GM12878 (cell line): ENCODE results near the gene PTPRC. TPM values are rescaled to one million over a fixed set of nuclear protein-coding genes. Genes with fewer than 3 reads are reported as not detected.

Experiments
- ATAC-seq: fragments of 200-7000 bp; cut with Tn5 transposase; 3 replicates; pipeline ENCODE4 v1.9.1; 2020; ENCODE audit warnings: mild to moderate bottlenecking, moderate library complexity
- BruUV-seq: library from RNA; stranded (reverse); fragments of 400-500 nt; replicated peaks from 2 replicates; lab custom pipeline; 2021; lab: Mats Ljungman, UMichigan
- CTCF ChIA-PET: fragments of 300-600 bp; sonication (Branson Sonifier 250); formaldehyde crosslinking; extraction: SDS; loops from one replicate; lab custom pipeline; 2021; ENCODE audit warnings: inconsistent platforms; lab: Yijun Ruan, JAX
- POLR2A ChIA-PET: fragments of 350-600 bp; formaldehyde crosslinking; extraction: SDS; loops from one replicate; lab custom pipeline; 2021; ENCODE audit warnings: inconsistent platforms; lab: Charles Lee
- RAD21 ChIA-PET: fragments of 300-600 bp; sonication (Branson Sonifier 250); formaldehyde crosslinking; loops from one replicate; lab custom pipeline; 2023; ENCODE audit warnings: antibody characterized with exemption; ENCODE audit not compliant: unreplicated experiment; lab: Charles Lee
- SMC1A ChIA-PET: fragments of 300-600 bp; sonication (Branson Sonifier 250); formaldehyde crosslinking; loops from one replicate; lab custom pipeline; 2023; ENCODE audit not compliant: unreplicated experiment, uncharacterized antibody; lab: Charles Lee
- DNase-seq: peaks from one replicate; pipeline ENCODE4 v3.0.0-alpha.2; 2011; ENCODE audit warnings: low read depth, low spot score
- FAIRE-seq: peaks from 3 replicates; lab custom pipeline; 2011; peaks lifted over from hg19 to GRCh38; lab: Jason Lieb, UNC
- H2AFZ ChIP-seq: 2 replicates; pipeline ENCODE4 v1.6.0; 2011; ENCODE audit warnings: low read depth, low read length, control low read depth; ENCODE audit not compliant: control insufficient read depth
- H3K27ac ChIP-seq: 2 replicates; pipeline ENCODE4 v1.5.1; 2011; ENCODE audit warnings: control low read depth; ENCODE audit not compliant: control insufficient read depth, insufficient read depth
- H3K27me3 ChIP-seq, 2 experiments: replicated peaks in 1 of 2; 2 replicates each; pipeline versions ENCODE4 v1.6.0 to v1.6.1; 2011; ENCODE audit warnings: low read length in 1 of 2; ENCODE audit not compliant: control insufficient read depth in 2 of 2, insufficient read depth in 2 of 2
- H3K36me3 ChIP-seq, 2 experiments: 2 replicates each; pipeline ENCODE4 v1.5.1; 2011; ENCODE audit warnings: low read length in 1 of 2; ENCODE audit not compliant: control insufficient read depth in 2 of 2, insufficient read depth in 2 of 2
- H3K4me1 ChIP-seq: 2 replicates; pipeline ENCODE4 v1.6.1; 2011; ENCODE audit warnings: mild to moderate bottlenecking, low read length, moderate library complexity, mixed read lengths; ENCODE audit not compliant: control insufficient read depth, insufficient read depth
- H3K4me2 ChIP-seq: 2 replicates; pipeline ENCODE4 v1.6.0; 2011; ENCODE audit warnings: control low read depth; ENCODE audit not compliant: control insufficient read depth, insufficient read depth
- H3K4me3 ChIP-seq: fragments of 200-600 bp; sonication (generic); 2 replicates; pipeline ENCODE4 v1.5.1; 2016
- H3K79me2 ChIP-seq: 2 replicates; pipeline ENCODE4 v1.6.0; 2011; ENCODE audit warnings: low read length; ENCODE audit not compliant: control insufficient read depth, insufficient read depth
- H3K9ac ChIP-seq: 2 replicates; pipeline ENCODE4 v1.8.0; 2011; ENCODE audit warnings: low read length, control low read depth, mixed read lengths; ENCODE audit not compliant: control insufficient read depth, insufficient read depth
- H3K9me3 ChIP-seq: replicated peaks from 3 replicates; pipeline ENCODE4 v1.5.1; 2011; ENCODE audit warnings: mild to moderate bottlenecking, low read length; ENCODE audit not compliant: control insufficient read depth, insufficient read depth
- H4K20me1 ChIP-seq: 2 replicates; pipeline ENCODE4 v1.6.0; 2011; ENCODE audit not compliant: control insufficient read depth, insufficient read depth
- BMI1 ChIP-seq: fragments of 450-650 bp; IDR thresholded peaks from 2 replicates; pipeline ENCODE4 v1.6.1; 2016; ENCODE audit warnings: mild to moderate bottlenecking, moderate library complexity, borderline replicate concordance
- GABPA ChIP-seq: IDR thresholded peaks from 2 replicates; pipeline ENCODE4 v1.6.1; 2014; ENCODE audit warnings: antibody characterized with exemption, low read depth, mild to moderate bottlenecking, inconsistent platforms
- JUND ChIP-seq: IDR thresholded peaks from 2 replicates; pipeline ENCODE4 v1.6.1; 2012; ENCODE audit warnings: low read depth, mild to moderate bottlenecking, low read length, improper control_type of control experiment, moderate library complexity
- MEF2A ChIP-seq: IDR thresholded peaks from 2 replicates; pipeline ENCODE4 v1.6.1; 2011; ENCODE audit warnings: low read depth, mild to moderate bottlenecking, low read length, moderate library complexity; ENCODE audit not compliant: insufficient read depth
- SP1 ChIP-seq: IDR thresholded peaks from one replicate; pipeline ENCODE4 v1.6.1; 2011; ENCODE audit warnings: low read depth, low read length
- SUZ12 ChIP-seq: fragments of 200-600 bp; sonication (generic); IDR thresholded peaks from one replicate; pipeline ENCODE4 v1.6.1; 2018; ENCODE audit warnings: antibody characterized with exemption, mild to moderate bottlenecking; ENCODE audit not compliant: unreplicated experiment
- TCF3 ChIP-seq: IDR thresholded peaks from 2 replicates; pipeline ENCODE4 v1.6.1; 2012; ENCODE audit warnings: low read depth, mild to moderate bottlenecking, low read length, borderline replicate concordance; ENCODE audit not compliant: insufficient read depth
- ZNF217 ChIP-seq: fragments of 450-650 bp; IDR thresholded peaks from 2 replicates; pipeline ENCODE4 v1.6.1; 2017; ENCODE audit warnings: antibody characterized with exemption, mild to moderate bottlenecking
- in situ Hi-C: fragments of 300-500 bp; cut with MboI; formaldehyde crosslinking; loops from 9 replicates; pipeline ENCODE4 v1.14.3; 2018; ENCODE audit warnings: mixed read lengths
- intact Hi-C: fragments of 100-400 bp; cut with micrococcal nuclease; formaldehyde crosslinking; loops from one replicate; pipeline ENCODE4 v1.14.2; 2022; ENCODE audit not compliant: unreplicated experiment
- polyA plus RNA-seq, 11 experiments: library from polyadenylated mRNA; depleted of rRNA in 4 of 11; unstranded in 6 of 11; stranded (reverse) in 5 of 11; fragments of >200 nt; fragmentation: Nextera tagmentation in 4 of 11; fragmentation: Illumina TruSeq in 1 of 11; extraction: Ambion mirVana in 4 of 11; extraction: Trizol in 1 of 11; gene quantifications; 1 replicate in 1 of 11; 2 replicates in 10 of 11; pipeline versions ENCODE4 v1.2.1 to v1.2.3, GENCODE V29; 2011 to 2016; ENCODE audit warnings: inconsistent platforms in 2 of 11, missing spikeins in 2 of 11, low read depth in 1 of 11
- total RNA-seq, 4 experiments: library from RNA; depleted of rRNA in 3 of 4; stranded (reverse); fragments of >200 nt in 3 of 4; fragmentation: Illumina TruSeq in 1 of 4; extraction: Trizol in 1 of 4; gene quantifications; 2 replicates each; pipeline versions ENCODE4 v1.2.1 to v1.2.3, GENCODE V29; 2013 to 2021
- TF ChIP-seq, protein P1 (sequence below): fragments of 150-350 bp; IDR thresholded peaks from 2 replicates; pipeline ENCODE4 v1.6.1; 2014; ENCODE audit warnings: mild to moderate bottlenecking, low read depth, low read length
- TF ChIP-seq, protein P2 (sequence below): fragments of 450-650 bp; IDR thresholded peaks from 2 replicates; pipeline ENCODE4 v1.6.1; 2014; ENCODE audit warnings: mild to moderate bottlenecking
- TF ChIP-seq, protein P3 (sequence below): IDR thresholded peaks from 2 replicates; pipeline ENCODE4 v1.6.1; 2011; ENCODE audit warnings: borderline replicate concordance, low read depth, mild to moderate bottlenecking, moderate library complexity, low read length; ENCODE audit not compliant: insufficient read depth, poor library complexity, severe bottlenecking

The PTPRC gene
- total and polyA plus RNA-seq, 10 of the 15 experiments (the other 5 are each of a cell fraction or from before 2014, with no cell fraction given), result 72.9 to 221 (median 118) TPM

DNA sequence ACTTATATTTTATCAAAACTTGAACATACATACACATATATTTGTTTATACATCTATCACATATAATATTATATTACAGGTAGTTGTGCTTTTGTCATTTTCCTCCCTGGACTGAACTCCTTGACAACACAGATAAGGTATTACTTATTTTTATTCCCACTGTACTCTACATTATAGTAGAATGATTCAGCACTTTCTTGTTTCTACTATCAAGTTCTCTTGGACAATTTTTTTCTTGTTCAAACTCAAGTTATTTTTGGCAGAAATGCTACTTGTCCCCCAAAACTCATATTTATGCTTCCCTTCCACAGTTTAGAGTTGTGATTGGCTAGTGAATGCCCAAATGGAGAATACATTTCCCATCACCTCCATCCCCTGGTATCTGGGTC lies 10.8 kb upstream of the PTPRC start:
- Histone ChIP-seq H3K9ac (no peak overlapping the region), H3K9me3 (no peaks in the 10 kb centered on the region; the same call in 1 of the 3 replicates), H3K27ac (no peak overlapping the region; the same call in 1 of the 2 replicates), H4K20me1 (no peaks in the 10 kb centered on the region), H3K27me3 (no peaks in the 10 kb centered on the region), H2AFZ (peak overlapping the region; percentile 57; the same call in 1 of the 2 replicates), H3K79me2 (no peaks in the 10 kb centered on the region), H3K4me1 (peaks cover 18% of the 10 kb centered on the region), H3K4me3 (no peak overlapping the region), H3K4me2 (peak overlapping the region; percentile 41; the same call in 1 of the 2 replicates), H3K36me3 (no peaks in the 10 kb centered on the region)
- DNase-seq (no peak), ATAC-seq (no peak), FAIRE-seq (no peak)
- in situ Hi-C loops (no loop called here), intact Hi-C loops (loop anchor here (10.0 kb wide), 1 partner anchor 547 kb away; no protein-coding TSS in a partner anchor)
- POLR2A ChIA-PET, result no interaction called here
- no peak for TF ChIP-seq MEF2A
- TF ChIP-seq, protein P1, sequence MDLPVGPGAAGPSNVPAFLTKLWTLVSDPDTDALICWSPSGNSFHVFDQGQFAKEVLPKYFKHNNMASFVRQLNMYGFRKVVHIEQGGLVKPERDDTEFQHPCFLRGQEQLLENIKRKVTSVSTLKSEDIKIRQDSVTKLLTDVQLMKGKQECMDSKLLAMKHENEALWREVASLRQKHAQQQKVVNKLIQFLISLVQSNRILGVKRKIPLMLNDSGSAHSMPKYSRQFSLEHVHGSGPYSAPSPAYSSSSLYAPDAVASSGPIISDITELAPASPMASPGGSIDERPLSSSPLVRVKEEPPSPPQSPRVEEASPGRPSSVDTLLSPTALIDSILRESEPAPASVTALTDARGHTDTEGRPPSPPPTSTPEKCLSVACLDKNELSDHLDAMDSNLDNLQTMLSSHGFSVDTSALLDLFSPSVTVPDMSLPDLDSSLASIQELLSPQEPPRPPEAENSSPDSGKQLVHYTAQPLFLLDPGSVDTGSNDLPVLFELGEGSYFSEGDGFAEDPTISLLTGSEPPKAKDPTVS, result no peak
- TF ChIP-seq BMI1, result no peak
- no peak for TF ChIP-seq ZNF217
- BruUV-seq, result no TSS peak
- SMC1A ChIA-PET, result no interaction called here
- CTCF ChIA-PET, result no interaction called here
- RAD21 ChIA-PET, result no interaction called here

DNA sequence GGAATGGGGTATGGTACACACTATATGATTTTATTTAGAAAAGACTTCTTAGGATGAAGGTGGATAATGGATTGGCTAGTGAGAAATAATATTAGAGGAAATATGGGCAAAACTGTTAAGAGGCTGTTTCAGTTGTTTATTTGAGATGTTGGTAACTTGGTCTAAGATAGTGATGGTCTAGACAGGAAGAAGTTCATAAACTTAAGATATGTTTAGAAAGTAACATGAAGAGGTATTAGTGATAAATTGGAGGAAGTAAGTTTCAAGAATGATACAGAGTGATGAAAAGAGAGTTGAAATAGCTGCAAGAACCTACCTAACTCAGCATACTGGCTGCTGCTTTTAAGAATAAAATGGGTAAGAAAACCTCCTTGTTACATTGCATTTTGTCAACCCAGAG lies 9.2 kb upstream of the PTPRC start:
- no TSS peak for BruUV-seq
- ChIA-PET POLR2A (interaction anchor here (0.5 to 0.7 kb wide), 3 partner anchors 21 to 27 kb away, joined by 3 to 4 read pairs (median 3); no protein-coding TSS in a partner anchor), RAD21 (interaction anchor here (0.7 to 1.5 kb wide), 4 partner anchors 11 to 53 kb away, joined by 3 to 4 read pairs (median 3); no protein-coding TSS in a partner anchor), SMC1A (interaction anchor here (0.7 to 1.6 kb wide), 3 partner anchors 9 to 53 kb away, joined by 3 to 5 read pairs (median 4); no protein-coding TSS in a partner anchor), CTCF (no interaction called here)
- FAIRE-seq (no peak), DNase-seq (no peak), ATAC-seq (no peak)
- no peak overlapping the region for H3K27ac ChIP-seq
- intact Hi-C loops, result loop anchor here (10.0 kb wide), 1 partner anchor 545 kb away; no protein-coding TSS in a partner anchor
- no peaks in the 10 kb centered on the region for H3K27me3 ChIP-seq
- in situ Hi-C loops, result no loop called here
- H3K36me3 ChIP-seq, result no peaks in the 10 kb centered on the region
- H3K79me2 ChIP-seq, result no peaks in the 10 kb centered on the region
- H2AFZ ChIP-seq, result no peak overlapping the region
- H3K4me3 ChIP-seq, result no peak overlapping the region
- no peak overlapping the region for H3K9ac ChIP-seq
- no peaks in the 10 kb centered on the region for H4K20me1 ChIP-seq
- H3K4me2 ChIP-seq, result no peak overlapping the region
- H3K4me1 ChIP-seq, result peaks cover 12% of the 10 kb centered on the region
- peaks cover 4% of the 10 kb centered on the region; the same call in 2 of the 3 replicates for H3K9me3 ChIP-seq
- no peak for TF ChIP-seq GABPA
- TF ChIP-seq SUZ12, result no peak
- TF ChIP-seq, protein P2, sequence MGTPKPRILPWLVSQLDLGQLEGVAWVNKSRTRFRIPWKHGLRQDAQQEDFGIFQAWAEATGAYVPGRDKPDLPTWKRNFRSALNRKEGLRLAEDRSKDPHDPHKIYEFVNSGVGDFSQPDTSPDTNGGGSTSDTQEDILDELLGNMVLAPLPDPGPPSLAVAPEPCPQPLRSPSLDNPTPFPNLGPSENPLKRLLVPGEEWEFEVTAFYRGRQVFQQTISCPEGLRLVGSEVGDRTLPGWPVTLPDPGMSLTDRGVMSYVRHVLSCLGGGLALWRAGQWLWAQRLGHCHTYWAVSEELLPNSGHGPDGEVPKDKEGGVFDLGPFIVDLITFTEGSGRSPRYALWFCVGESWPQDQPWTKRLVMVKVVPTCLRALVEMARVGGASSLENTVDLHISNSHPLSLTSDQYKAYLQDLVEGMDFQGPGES, result no peak
- TF ChIP-seq BMI1, result no peak
- no peak for TF ChIP-seq TCF3
- TF ChIP-seq SP1, result no peak
- TF ChIP-seq, protein P3, sequence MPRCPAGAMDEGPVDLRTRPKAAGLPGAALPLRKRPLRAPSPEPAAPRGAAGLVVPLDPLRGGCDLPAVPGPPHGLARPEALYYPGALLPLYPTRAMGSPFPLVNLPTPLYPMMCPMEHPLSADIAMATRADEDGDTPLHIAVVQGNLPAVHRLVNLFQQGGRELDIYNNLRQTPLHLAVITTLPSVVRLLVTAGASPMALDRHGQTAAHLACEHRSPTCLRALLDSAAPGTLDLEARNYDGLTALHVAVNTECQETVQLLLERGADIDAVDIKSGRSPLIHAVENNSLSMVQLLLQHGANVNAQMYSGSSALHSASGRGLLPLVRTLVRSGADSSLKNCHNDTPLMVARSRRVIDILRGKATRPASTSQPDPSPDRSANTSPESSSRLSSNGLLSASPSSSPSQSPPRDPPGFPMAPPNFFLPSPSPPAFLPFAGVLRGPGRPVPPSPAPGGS, result no peak
- TF ChIP-seq JUND, result no peak
